ENCODE results near the gene AFAP1L1.

The AFAP1L1 gene

DNA sequence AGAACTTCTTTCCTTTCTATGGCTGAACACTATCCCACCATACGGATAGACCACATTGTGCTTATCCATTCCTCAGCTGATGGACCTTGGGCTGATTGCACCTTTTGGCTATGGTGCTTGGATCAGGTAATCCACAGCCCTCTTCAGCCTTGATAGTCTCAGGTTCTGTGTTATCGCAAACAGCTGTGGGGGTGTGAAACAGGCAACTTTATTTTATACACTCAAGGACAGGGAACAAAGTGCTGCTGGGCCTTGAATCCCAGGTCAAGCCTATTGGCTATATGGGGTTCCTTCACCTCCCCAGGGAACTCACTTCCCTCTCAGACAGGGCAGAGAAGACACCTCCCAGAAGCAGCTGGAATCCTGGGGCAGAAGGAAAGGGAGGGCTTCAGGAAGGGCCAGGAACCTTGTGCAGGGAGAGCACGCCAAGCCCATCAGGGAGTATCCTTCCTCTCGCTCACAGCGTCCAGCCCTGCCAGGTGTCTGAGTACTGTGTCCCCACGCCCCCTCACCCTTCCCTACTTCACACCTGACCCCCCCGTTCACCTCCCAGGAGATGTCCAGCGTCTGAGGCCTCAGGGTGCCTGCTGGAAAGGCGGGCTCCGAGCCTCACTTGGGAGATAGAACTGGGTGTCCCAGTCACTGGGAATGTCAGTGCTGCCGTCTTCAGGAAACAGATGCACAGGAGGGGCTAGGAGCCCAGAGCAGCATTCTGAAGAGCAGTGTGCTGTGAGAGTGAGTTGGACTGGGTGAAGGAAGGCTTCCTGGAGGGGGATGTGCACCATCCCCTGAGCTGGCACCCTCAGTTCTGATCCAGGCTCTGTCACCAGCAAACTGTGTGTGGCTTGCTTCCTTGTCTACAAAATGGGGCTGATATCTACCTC lies 32.8 kb downstream of the AFAP1L1 start:
- no peak overlapping the region for H3K4me3 ChIP-seq (ENCODE audit: control insufficient read depth, low read depth, low read length)

DNA sequence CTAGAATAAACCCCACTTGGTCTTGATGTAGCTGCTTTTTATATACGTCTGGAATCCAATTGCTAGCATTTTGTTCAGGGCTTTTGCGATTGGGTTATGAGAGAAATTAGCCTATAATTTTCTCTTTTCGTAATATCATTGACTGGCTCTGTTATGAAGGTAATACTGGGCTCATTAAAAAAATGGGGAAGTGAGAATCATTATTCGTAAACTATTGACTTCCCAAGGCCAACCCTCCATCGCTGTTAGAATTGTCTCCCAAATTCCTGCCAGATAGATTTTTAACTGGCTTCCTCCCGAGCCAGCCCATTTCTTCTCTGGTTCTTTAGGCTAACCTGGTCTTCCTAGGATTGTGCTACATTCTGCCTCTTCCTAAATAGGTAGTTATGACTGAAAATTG lies 37.7 kb downstream of the AFAP1L1 start:
- DNase-seq (ENCODE audit: low read depth), result no peak
- no peak overlapping the region for H3K4me3 ChIP-seq (ENCODE audit: control insufficient read depth, low read depth, low read length)
- TF ChIP-seq, protein P1, sequence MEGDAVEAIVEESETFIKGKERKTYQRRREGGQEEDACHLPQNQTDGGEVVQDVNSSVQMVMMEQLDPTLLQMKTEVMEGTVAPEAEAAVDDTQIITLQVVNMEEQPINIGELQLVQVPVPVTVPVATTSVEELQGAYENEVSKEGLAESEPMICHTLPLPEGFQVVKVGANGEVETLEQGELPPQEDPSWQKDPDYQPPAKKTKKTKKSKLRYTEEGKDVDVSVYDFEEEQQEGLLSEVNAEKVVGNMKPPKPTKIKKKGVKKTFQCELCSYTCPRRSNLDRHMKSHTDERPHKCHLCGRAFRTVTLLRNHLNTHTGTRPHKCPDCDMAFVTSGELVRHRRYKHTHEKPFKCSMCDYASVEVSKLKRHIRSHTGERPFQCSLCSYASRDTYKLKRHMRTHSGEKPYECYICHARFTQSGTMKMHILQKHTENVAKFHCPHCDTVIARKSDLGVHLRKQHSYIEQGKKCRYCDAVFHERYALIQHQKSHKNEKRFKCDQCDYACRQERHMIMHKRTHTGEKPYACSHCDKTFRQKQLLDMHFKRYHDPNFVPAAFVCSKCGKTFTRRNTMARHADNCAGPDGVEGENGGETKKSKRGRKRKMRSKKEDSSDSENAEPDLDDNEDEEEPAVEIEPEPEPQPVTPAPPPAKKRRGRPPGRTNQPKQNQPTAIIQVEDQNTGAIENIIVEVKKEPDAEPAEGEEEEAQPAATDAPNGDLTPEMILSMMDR (IDR thresholded peaks at IDR 0.05; ENCODE audit: control insufficient read depth, insufficient read depth, low read depth, low read length, missing control alignments), result no peak

More for the DNA sequence above, 32.8 kb downstream of the AFAP1L1 start:
- TF ChIP-seq, protein P1 (IDR thresholded peaks at IDR 0.05; ENCODE audit: control insufficient read depth, insufficient read depth, low read depth, low read length, missing control alignments), result no peak
- no peak for DNase-seq (ENCODE audit: low read depth)

- no peak for DNase-seq (ENCODE audit: low read depth)
- TF ChIP-seq, protein P1 (IDR thresholded peaks at IDR 0.05; ENCODE audit: control insufficient read depth, insufficient read depth, low read depth, low read length, missing control alignments), result no peak
Measured at GRCh38 chr5:149310488-149310887, 38.8 kb downstream of the AFAP1L1 start.

GRCh38 chr5:149310947-149311658 lies 39.4 kb downstream of the AFAP1L1 start:
- TF ChIP-seq, protein P1 (IDR thresholded peaks at IDR 0.05; ENCODE audit: control insufficient read depth, insufficient read depth, low read depth, low read length, missing control alignments), result no peak
- DNase-seq (ENCODE audit: low read depth), result no peak
- H3K4me3 ChIP-seq (ENCODE audit: control insufficient read depth, low read depth, low read length), result no peak overlapping the region

More at GRCh38 chr5:149310488-149310887, 38.8 kb downstream of the AFAP1L1 start:
- H3K4me3 ChIP-seq (ENCODE audit: control insufficient read depth, low read depth, low read length), result no peak overlapping the region

DNA sequence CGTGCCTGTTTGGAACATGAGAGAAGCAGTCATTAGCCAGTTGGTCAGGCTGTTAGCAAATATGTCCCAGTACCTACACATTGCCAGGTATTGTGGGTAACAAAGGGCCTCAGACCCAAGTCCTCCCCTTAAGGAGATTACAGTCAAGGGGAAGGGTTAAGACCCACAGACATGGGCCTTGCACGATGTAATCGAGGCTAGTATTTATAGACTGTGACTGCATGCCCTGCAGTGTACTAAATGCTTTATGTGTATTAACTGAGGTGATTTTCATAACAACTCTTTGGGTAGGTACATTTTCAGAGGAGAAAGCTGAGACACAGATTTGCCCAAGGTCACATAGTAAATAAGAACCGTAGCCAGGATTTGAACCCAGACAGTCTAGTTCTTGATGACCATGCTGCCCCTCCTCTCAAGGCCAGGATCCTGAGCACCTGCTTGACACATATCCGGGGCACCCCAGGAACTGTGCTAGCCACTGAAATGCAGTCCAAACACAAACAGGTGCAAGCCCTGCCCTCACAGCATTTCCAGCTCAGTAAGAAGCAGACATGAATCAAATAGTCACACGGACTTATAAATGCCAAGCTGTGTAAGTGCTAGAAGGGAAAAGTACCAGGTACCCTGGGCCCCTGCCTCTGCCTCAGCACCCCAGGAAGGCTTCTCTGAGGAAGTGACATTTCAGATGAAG lies 41.6 kb downstream of the AFAP1L1 start:
- TF ChIP-seq, protein P1 (IDR thresholded peaks at IDR 0.05; ENCODE audit: control insufficient read depth, insufficient read depth, low read depth, low read length, missing control alignments), result no peak
- no peak overlapping the region for H3K4me3 ChIP-seq (ENCODE audit: control insufficient read depth, low read depth, low read length)
- no peak for DNase-seq (ENCODE audit: low read depth)

DNA sequence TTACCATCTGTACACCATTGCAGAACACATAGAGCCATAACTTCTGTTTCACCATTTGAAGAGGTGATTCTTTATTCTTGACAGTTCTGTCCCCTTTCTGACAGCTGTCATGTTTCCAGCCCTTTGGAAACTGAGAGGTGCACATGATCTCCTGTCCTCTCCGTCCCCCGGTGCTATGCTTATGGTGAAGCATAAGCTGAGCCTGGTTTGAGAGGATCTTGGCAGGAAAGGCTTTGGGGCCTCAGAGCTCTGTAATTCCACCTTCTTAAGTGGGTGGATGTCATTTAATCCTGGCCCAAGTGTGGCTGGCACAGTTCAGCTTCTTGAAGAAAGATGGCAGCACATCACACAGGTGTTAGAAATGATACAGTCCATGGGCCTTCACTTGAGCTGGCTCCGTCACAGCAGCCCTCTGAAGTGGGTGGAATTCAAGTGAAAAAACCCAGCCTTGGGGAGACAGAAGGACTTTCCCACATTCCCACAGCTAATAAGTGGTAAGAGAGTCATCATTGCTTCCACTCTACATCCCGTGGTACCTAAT lies 43.0 kb downstream of the AFAP1L1 start:
- no peak for DNase-seq (ENCODE audit: low read depth)
- H3K4me3 ChIP-seq (ENCODE audit: control insufficient read depth, low read depth, low read length), result no peak overlapping the region
- TF ChIP-seq, protein P1 (IDR thresholded peaks at IDR 0.05; ENCODE audit: control insufficient read depth, insufficient read depth, low read depth, low read length, missing control alignments), result peak; percentile 13

All from AG09309 (cell line).